ENCODE data around the gene SIVA1. TPM values are rescaled to one million over a fixed set of nuclear protein-coding genes. Genes with fewer than 3 reads are reported as not detected.

SIVA1 gene, protein sequence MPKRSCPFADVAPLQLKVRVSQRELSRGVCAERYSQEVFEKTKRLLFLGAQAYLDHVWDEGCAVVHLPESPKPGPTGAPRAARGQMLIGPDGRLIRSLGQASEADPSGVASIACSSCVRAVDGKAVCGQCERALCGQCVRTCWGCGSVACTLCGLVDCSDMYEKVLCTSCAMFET
- 10 to 100 TPM; 61.4 to 97.7 (median 77.4) TPM for total RNA-seq
- polyA plus RNA-seq, result 100 to 1,000 TPM; 269 to 276 TPM
- 94.5 reads per million, percentile 83 among the genes with 10 or more reads in this experiment for total RNA-seq

DNA sequence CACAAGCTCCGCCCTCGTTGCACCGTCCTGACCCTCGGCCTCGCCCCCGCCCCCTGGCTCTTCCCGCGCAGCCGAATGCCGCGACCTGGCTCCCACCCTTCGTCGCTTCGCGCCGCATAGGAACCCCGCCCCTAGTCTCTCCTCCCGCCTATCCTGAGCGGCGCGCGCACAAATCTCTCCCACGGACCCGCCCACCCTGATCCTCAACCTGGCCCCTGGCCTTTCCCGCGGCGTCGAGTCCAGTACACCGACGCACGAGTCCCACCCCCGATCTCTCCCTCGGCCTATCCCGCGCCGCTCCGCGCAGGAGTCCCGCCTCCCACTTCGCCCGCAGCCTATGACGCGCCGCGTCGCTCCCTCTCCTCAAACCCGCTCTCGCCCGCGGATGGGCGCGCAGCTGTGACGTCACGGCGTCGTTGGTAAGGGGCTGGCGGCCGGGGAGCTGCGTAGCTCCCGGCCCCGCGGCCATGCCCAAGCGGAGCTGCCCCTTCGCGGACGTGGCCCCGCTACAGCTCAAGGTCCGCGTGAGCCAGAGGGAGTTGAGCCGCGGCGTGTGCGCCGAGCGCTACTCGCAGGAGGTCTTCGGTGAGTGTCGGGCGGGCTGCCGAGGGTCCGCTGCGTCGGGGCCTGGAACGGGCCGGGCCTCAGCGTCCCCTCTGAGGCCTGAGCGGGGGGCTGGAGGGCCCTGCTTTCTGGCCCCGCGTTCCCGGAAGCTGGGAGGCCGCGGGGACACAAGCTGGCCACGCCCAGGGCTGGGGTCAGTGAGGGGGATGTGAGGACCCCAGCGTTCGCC, at the start of gene SIVA1:
TSS of gene SIVA1 (plus strand) at position 413 of the 793 bp plus-strand sequence. CDS start at position 468, 55 bp downstream.
- POLR2A ChIA-PET, result interaction anchor here (0.6 to 3.4 kb wide), 14 partner anchors 14 to 872 kb away, joined by 3 to 24 read pairs (median 4); partner anchors contain the start of genes ADSS1, AKT1, BRF1 and CDCA4
- peak within 1 kb of the TSS; percentile 95 for H3K4me3 ChIP-seq (ENCODE audit: low read length)
- intact Hi-C loops (cut with micrococcal nuclease), result loop anchor here (1.0 to 5.0 kb wide), 22 partner anchors 15 to 1420 kb away; partner anchors contain the start of genes ADSS1 (in 2 of the 2), BRF1 (in 2 of the 2), TEDC1 (in 2 of the 2) and CDCA4 (in 1 of the 2)
- Mint-ChIP-seq H3K27ac (peak within 1 kb of the TSS; percentile 78 to 94 (median 92)), H3K4me3 (peak within 1 kb of the TSS; percentile 88 to 97 (median 92)), H3K4me1 (peaks cover 19 to 45% (median 36%) of the 10 kb centered on the region in 7 donors), H3K9me3 (peaks cover 0 to 2% (median 0%) of the 10 kb centered on the region in 11 donors), H3K36me3 (peaks cover 0 to 17% (median 3%) of the 10 kb centered on the region in 5 donors), H3K27me3 (no peaks in the 10 kb centered on the region)
- CTCF ChIA-PET, result interaction anchor here (1.1 to 1.7 kb wide), 6 partner anchors 14 to 74 kb away, joined by 3 to 9 read pairs (median 6); no protein-coding TSS in a partner anchor
- peak; percentile 98 to 100 (median 99) for DNase-seq
- H3K36me3 ChIP-seq (ENCODE audit: control insufficient read depth in 2 of 3, insufficient read depth in 3 of 3, low read length in 3 of 3), result peaks cover 0 to 40% (median 13%) of the 10 kb centered on the region in 3 experiments
- H3K4me1 ChIP-seq (ENCODE audit: control insufficient read depth in 2 of 2, insufficient read depth in 2 of 2, low read length in 2 of 2), result peaks cover 14 to 29% of the 10 kb centered on the region in 2 donors
- H3K9me3 ChIP-seq (ENCODE audit: control insufficient read depth in 2 of 3, low read length in 3 of 3), result no peaks in the 10 kb centered on the region
- peak; percentile 94 for ATAC-seq
- H3K27me3 ChIP-seq (ENCODE audit: control insufficient read depth in 2 of 2, insufficient read depth in 2 of 2, low read length in 2 of 2), result no peaks in the 10 kb centered on the region
- peak within 1 kb of the TSS; percentile 95 for H3K27ac ChIP-seq (ENCODE audit: low read depth, low read length)

DNA sequence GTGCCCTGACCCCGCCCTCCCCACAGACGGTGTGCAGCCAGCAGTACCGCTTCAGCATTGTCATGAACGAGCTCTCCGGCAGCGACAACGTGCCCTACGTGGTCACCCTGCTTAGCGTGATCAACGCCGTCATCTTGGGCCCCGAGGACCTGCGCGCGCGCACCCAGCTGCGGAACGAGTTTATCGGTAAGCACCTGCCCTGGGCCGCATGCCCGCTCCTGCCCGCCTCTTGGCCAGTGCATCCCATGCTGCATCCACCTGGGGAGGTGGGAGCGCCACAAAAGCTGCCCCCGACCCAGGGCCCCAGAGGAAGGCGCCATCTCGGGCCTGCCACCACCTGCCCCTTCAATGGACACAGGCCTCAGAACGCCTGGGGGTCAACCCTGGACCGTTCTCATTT, 49.7 kb upstream of the SIVA1 start:
- CTCF ChIA-PET, result no interaction called here
- POLR2A ChIA-PET, result interaction anchor here (0.8 to 1.3 kb wide), 2 partner anchors 9 to 18 kb away, joined by 3 to 4 read pairs; no protein-coding TSS in a partner anchor
- H3K27ac Mint-ChIP-seq, result no peak overlapping the region

DNA sequence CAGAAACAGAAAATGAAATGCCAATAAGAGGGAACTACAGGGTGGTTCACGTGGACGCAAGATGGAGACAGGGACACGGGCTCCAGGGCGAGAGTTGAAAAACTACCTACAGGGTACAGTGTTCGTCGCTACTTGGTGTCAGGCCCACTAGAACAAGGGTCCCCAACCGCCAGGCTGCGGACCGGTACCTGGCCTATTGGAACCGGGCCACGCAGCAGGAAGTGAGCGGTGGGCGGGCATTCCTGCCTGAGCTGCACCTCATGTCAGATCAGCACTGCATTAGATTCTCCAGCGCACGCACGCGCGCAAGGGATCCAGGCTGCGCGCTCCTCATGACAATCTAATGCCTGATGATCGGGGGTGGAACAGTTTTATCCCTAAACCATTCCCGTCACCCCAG, 48.7 kb upstream of the SIVA1 start:
- H3K36me3 Mint-ChIP-seq, result peaks cover 0 to 7% (median 0%) of the 10 kb centered on the region in 5 donors
- H3K27me3 ChIP-seq (ENCODE audit: control insufficient read depth in 2 of 2, insufficient read depth in 2 of 2, low read length in 2 of 2), result no peaks in the 10 kb centered on the region
- no peak overlapping the region for H3K27ac Mint-ChIP-seq
- peaks cover 0 to 5% (median 4%) of the 10 kb centered on the region in 7 donors for H3K4me1 Mint-ChIP-seq
- no peak overlapping the region for H3K4me3 Mint-ChIP-seq
- H3K27ac ChIP-seq (ENCODE audit: low read depth, low read length), result no peak overlapping the region
- no peak for DNase-seq
- no peaks in the 10 kb centered on the region for H3K27me3 Mint-ChIP-seq
- H3K36me3 ChIP-seq (ENCODE audit: control insufficient read depth in 2 of 3, insufficient read depth in 3 of 3, low read length in 3 of 3), result peaks cover 0 to 44% (median 4%) of the 10 kb centered on the region in 3 experiments
- intact Hi-C loops (cut with micrococcal nuclease), result no loop called here
- no peaks in the 10 kb centered on the region for H3K9me3 Mint-ChIP-seq
- ChIA-PET POLR2A (interaction anchor here (1.3 kb wide), 1 partner anchor 10 kb away, joined by 4 read pairs; no protein-coding TSS in a partner anchor), CTCF (no interaction called here)
- H3K9me3 ChIP-seq (ENCODE audit: control insufficient read depth in 2 of 3, low read length in 3 of 3), result no peaks in the 10 kb centered on the region
- no peaks in the 10 kb centered on the region for H3K4me1 ChIP-seq (ENCODE audit: control insufficient read depth in 2 of 2, insufficient read depth in 2 of 2, low read length in 2 of 2)
- ATAC-seq, result no peak
- H3K4me3 ChIP-seq (ENCODE audit: low read length), result no peak overlapping the region

More for the DNA sequence above, 49.7 kb upstream of the SIVA1 start:
- peaks cover 0 to 5% (median 0%) of the 10 kb centered on the region in 5 donors for H3K36me3 Mint-ChIP-seq
- Histone ChIP-seq H3K27ac (ENCODE audit: low read depth, low read length) (no peak overlapping the region), H3K4me1 (ENCODE audit: control insufficient read depth in 2 of 2, insufficient read depth in 2 of 2, low read length in 2 of 2) (no peaks in the 10 kb centered on the region), H3K4me3 (ENCODE audit: low read length) (no peak overlapping the region), H3K27me3 (ENCODE audit: control insufficient read depth in 2 of 2, insufficient read depth in 2 of 2, low read length in 2 of 2) (no peaks in the 10 kb centered on the region), H3K9me3 (ENCODE audit: control insufficient read depth in 2 of 3, low read length in 3 of 3) (no peaks in the 10 kb centered on the region), H3K36me3 (ENCODE audit: control insufficient read depth in 2 of 3, insufficient read depth in 3 of 3, low read length in 3 of 3) (peaks cover 0 to 44% (median 4%) of the 10 kb centered on the region in 3 experiments)
- H3K27me3 Mint-ChIP-seq, result no peaks in the 10 kb centered on the region
- no peaks in the 10 kb centered on the region for H3K9me3 Mint-ChIP-seq
- intact Hi-C loops (cut with micrococcal nuclease), result no loop called here
- H3K4me3 Mint-ChIP-seq, result no peak overlapping the region
- peaks cover 0 to 6% (median 0%) of the 10 kb centered on the region in 7 donors for H3K4me1 Mint-ChIP-seq
- ATAC-seq (no peak), DNase-seq (no peak)

DNA sequence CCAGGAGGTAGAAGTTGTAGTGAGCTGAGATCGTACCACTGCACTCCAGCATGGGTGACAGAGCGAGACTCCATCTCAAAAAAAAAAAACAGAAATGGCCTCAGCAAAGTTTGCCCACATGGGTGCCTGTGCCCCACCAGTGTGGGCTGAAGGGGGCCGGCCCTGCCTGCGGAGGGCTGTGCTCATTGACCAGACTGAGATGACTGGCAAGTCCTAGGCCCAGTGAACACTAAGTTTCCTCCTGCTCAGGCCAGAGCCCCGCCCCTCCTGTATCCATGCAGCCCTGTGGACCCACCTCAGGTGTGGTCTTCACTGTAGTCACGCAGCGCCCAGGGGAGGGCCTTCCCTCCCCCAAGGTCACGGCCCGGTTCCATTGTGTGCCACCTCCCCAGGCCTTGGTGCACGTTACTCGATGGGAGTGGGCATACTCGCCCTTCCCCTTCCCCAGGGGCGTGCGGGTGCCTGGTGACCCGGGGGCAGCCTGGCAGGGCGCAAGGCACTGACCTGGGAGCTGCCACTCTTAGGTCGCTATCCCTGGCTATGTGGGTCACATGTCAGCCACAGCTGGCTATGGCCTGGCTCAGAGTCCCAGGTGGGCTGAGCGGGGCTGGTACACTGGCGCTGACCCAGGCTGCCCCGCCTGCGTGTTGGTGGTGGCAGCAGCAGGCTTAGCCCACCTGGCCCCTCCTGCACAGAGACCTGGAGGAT, 47.5 kb upstream of the SIVA1 start:
- Mint-ChIP-seq H3K27ac (peak overlapping the region in 2 of 9 donors; percentile 11 to 23), H3K4me3 (no peak overlapping the region), H3K27me3 (no peaks in the 10 kb centered on the region), H3K36me3 (peaks cover 0 to 11% (median 3%) of the 10 kb centered on the region in 5 donors), H3K4me1 (peaks cover 0 to 5% (median 4%) of the 10 kb centered on the region in 7 donors), H3K9me3 (no peaks in the 10 kb centered on the region)
- no peaks in the 10 kb centered on the region for H3K4me1 ChIP-seq (ENCODE audit: control insufficient read depth in 2 of 2, insufficient read depth in 2 of 2, low read length in 2 of 2)
- DNase-seq (no peak), ATAC-seq (no peak)
- peaks cover 0 to 54% (median 4%) of the 10 kb centered on the region in 3 experiments for H3K36me3 ChIP-seq (ENCODE audit: control insufficient read depth in 2 of 3, insufficient read depth in 3 of 3, low read length in 3 of 3)
- H3K4me3 ChIP-seq (ENCODE audit: low read length), result no peak overlapping the region
- CTCF ChIA-PET, result interaction anchor here (0.6 to 1.1 kb wide), 3 partner anchors 35 to 575 kb away, joined by 3 to 5 read pairs (median 3); no protein-coding TSS in a partner anchor
- POLR2A ChIA-PET, result no interaction called here
- no peak overlapping the region for H3K27ac ChIP-seq (ENCODE audit: low read depth, low read length)
- no peaks in the 10 kb centered on the region for H3K27me3 ChIP-seq (ENCODE audit: control insufficient read depth in 2 of 2, insufficient read depth in 2 of 2, low read length in 2 of 2)
- H3K9me3 ChIP-seq (ENCODE audit: control insufficient read depth in 2 of 3, low read length in 3 of 3), result no peaks in the 10 kb centered on the region
- intact Hi-C loops (cut with micrococcal nuclease), result loop anchor here (5.0 kb wide), 3 partner anchors 38 to 628 kb away; partner anchors contain the start of gene KIF26A (in 1 of the 2)

DNA sequence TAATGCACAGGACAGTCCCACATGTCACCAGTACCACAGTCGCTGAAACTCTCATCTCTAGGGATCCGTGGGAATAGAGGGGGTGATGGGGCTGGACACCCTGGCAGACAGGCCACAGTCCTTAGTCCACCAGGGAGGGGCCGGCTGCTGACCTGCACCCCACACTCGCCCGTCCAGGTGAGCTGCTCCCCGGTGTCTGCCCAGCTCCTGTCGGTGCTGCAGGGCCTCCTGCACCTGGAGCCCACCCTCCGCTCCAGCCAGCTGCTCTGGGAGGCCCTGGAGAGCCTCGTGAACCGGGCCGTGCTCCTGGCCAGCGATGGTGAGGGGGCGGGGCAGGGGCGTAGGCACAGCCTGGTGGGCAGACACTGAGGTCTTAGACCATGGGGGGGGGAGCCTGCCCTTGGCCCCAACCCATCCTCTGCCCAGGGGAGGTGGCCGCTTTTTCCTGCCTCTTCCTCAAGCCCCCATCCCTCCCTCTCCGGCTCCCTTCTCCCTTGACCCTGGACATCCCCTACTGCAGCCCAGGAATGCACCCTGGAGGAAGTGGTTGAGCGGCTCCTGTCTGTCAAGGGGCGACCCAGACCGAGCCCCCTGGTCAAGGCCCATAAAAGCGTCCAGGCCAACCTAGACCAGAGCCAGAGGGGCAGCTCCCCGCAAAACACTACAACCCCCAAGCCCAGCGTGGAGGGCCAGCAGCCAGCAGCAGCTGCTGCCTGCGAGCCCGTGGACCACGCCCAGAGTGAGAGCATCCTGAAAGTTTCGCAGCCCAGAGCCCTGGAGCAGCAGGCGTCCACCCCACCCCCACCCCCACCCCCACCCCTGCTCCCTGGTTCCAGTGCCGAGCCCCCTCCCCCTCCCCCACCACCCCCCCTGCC, 46.0 kb upstream of the SIVA1 start:
- ChIA-PET POLR2A (interaction anchor here (0.6 to 1.9 kb wide), 2 partner anchors 22 to 356 kb away, joined by 3 to 5 read pairs; no protein-coding TSS in a partner anchor), CTCF (no interaction called here)
- Histone ChIP-seq H3K9me3 (ENCODE audit: control insufficient read depth in 2 of 3, low read length in 3 of 3) (no peaks in the 10 kb centered on the region), H3K4me1 (ENCODE audit: control insufficient read depth in 2 of 2, insufficient read depth in 2 of 2, low read length in 2 of 2) (no peaks in the 10 kb centered on the region), H3K27ac (ENCODE audit: low read depth, low read length) (no peak overlapping the region), H3K36me3 (ENCODE audit: control insufficient read depth in 2 of 3, insufficient read depth in 3 of 3, low read length in 3 of 3) (peaks cover 0 to 59% (median 4%) of the 10 kb centered on the region in 3 experiments), H3K4me3 (ENCODE audit: low read length) (no peak overlapping the region), H3K27me3 (ENCODE audit: control insufficient read depth in 2 of 2, insufficient read depth in 2 of 2, low read length in 2 of 2) (no peaks in the 10 kb centered on the region)
- ATAC-seq (no peak), DNase-seq (no peak)
- Mint-ChIP-seq H3K27ac (no peak overlapping the region), H3K4me3 (no peak overlapping the region), H3K27me3 (no peaks in the 10 kb centered on the region), H3K9me3 (no peaks in the 10 kb centered on the region), H3K36me3 (peaks cover 0 to 11% (median 3%) of the 10 kb centered on the region in 5 donors), H3K4me1 (peaks cover 0 to 5% (median 4%) of the 10 kb centered on the region in 7 donors)
- intact Hi-C loops (cut with micrococcal nuclease), result loop anchor here (5.0 kb wide), 3 partner anchors 40 to 630 kb away; partner anchors contain the start of gene KIF26A (in 1 of the 2)

All from naive thymus-derived CD4-positive, alpha-beta T cell (primary cell).